Liver (tissue), 9 donors: ENCODE measurements around the gene DPEP3. TPM values are rescaled to one million over a fixed set of nuclear protein-coding genes. Genes with fewer than 3 reads are reported as not detected.

Experiments used
- DNase-seq: peaks from one replicate; pipeline ENCODE4 v3.0.0-alpha.2; 2017; ENCODE audit warnings: low spot score
- H3K27ac ChIP-seq, 2 donors: one replicate each; pipeline ENCODE4 v1.7.0; 2013; ENCODE audit warnings: inconsistent platforms in 2 of 2, low read length in 2 of 2, control low read depth in 1 of 2, low read depth in 1 of 2, mild to moderate bottlenecking in 1 of 2
- H3K27me3 ChIP-seq, 4 donors: one replicate each; pipeline versions ENCODE4 v1.6.1 to v1.7.0; 2013; ENCODE audit warnings: low read length in 3 of 4, inconsistent platforms in 1 of 4, mild to moderate bottlenecking in 1 of 4, moderate library complexity in 1 of 4; ENCODE audit not compliant: control insufficient read depth in 4 of 4, insufficient read depth in 4 of 4
- H3K36me3 ChIP-seq, 4 donors: one replicate each; pipeline versions ENCODE4 v1.6.1 to v1.7.0; 2013; ENCODE audit warnings: low read length in 3 of 4, mild to moderate bottlenecking in 3 of 4, low read depth in 1 of 4, moderate library complexity in 1 of 4; ENCODE audit not compliant: control insufficient read depth in 4 of 4, insufficient read depth in 3 of 4
- H3K4me1 ChIP-seq, 4 donors: one replicate each; pipeline versions ENCODE4 v1.6.1 to v1.7.0; 2013; ENCODE audit warnings: low read length in 3 of 4, mild to moderate bottlenecking in 3 of 4, moderate library complexity in 1 of 4; ENCODE audit not compliant: control insufficient read depth in 4 of 4, insufficient read depth in 4 of 4
- H3K4me3 ChIP-seq, 3 donors: one replicate each; pipeline versions ENCODE4 v1.6.1 to v1.7.0; 2013; ENCODE audit warnings: low read length in 3 of 3, control low read depth in 1 of 3, low read depth in 1 of 3, mild to moderate bottlenecking in 1 of 3
- H3K9ac ChIP-seq, 2 donors: one replicate each; pipeline ENCODE4 v1.7.0; 2013; ENCODE audit warnings: low read length in 2 of 2, mild to moderate bottlenecking in 2 of 2, moderate library complexity in 2 of 2, control low read depth in 1 of 2, low read depth in 1 of 2
- H3K9me3 ChIP-seq, 4 donors: one replicate each; pipeline versions ENCODE4 v1.6.1 to v1.7.0; 2013; ENCODE audit warnings: low read length in 3 of 4; ENCODE audit not compliant: control insufficient read depth in 4 of 4
- ATF3 ChIP-seq: IDR thresholded peaks from 2 replicates; pipeline ENCODE4 v1.6.1; 2016; ENCODE audit warnings: antibody characterized with exemption
- CTCF ChIP-seq: fragments of 150-350 bp; IDR thresholded peaks from 2 replicates; pipeline ENCODE4 v1.5.1; 2017; ENCODE audit warnings: improper control_type of control experiment, low read depth, low read length; ENCODE audit not compliant: missing input control
- EGR1 ChIP-seq, 2 donors: IDR thresholded peaks; 2 replicates each; pipeline ENCODE4 v1.6.1; 2016 to 2018; ENCODE audit warnings: antibody characterized with exemption in 2 of 2, low read depth in 2 of 2
- FOXA2 ChIP-seq: IDR thresholded peaks from 2 replicates; pipeline ENCODE4 v1.6.1; 2016; ENCODE audit warnings: antibody characterized with exemption
- HNF4A ChIP-seq, 2 donors: conservative IDR thresholded peaks; 2 replicates each; pipeline ENCODE4 v1.6.1; 2016; ENCODE audit warnings: antibody characterized with exemption in 2 of 2, mild to moderate bottlenecking in 2 of 2
- HNF4G ChIP-seq: IDR thresholded peaks from 2 replicates; pipeline ENCODE4 v1.6.1; 2016; ENCODE audit warnings: antibody characterized with exemption
- JUND ChIP-seq, 2 donors: IDR thresholded peaks; 2 replicates each; pipeline ENCODE4 v1.6.1; 2016; ENCODE audit warnings: antibody characterized with exemption in 2 of 2
- MAX ChIP-seq: IDR thresholded peaks from 2 replicates; pipeline ENCODE4 v1.6.1; 2016; ENCODE audit warnings: antibody characterized with exemption
- NR2F2 ChIP-seq: IDR thresholded peaks from 2 replicates; pipeline ENCODE4 v1.6.1; 2016; ENCODE audit warnings: antibody characterized with exemption
- REST ChIP-seq: IDR thresholded peaks from 2 replicates; pipeline ENCODE4 v1.6.1; 2016; ENCODE audit warnings: antibody characterized with exemption, mild to moderate bottlenecking
- RXRA ChIP-seq, 2 donors: IDR thresholded peaks; 2 replicates each; pipeline ENCODE4 v1.6.1; 2017 to 2018; ENCODE audit warnings: antibody characterized with exemption in 2 of 2, mild to moderate bottlenecking in 1 of 2
- SP1 ChIP-seq: IDR thresholded peaks from 2 replicates; pipeline ENCODE4 v1.6.1; 2018; ENCODE audit warnings: antibody characterized with exemption, mild to moderate bottlenecking
- TAF1 ChIP-seq: conservative IDR thresholded peaks from 2 replicates; pipeline ENCODE4 v1.6.1; 2016; ENCODE audit warnings: antibody characterized with exemption, mild to moderate bottlenecking
- YY1 ChIP-seq: IDR thresholded peaks from 2 replicates; pipeline ENCODE4 v1.6.1; 2016; ENCODE audit warnings: antibody characterized with exemption, mild to moderate bottlenecking
- ZBTB33 ChIP-seq: IDR thresholded peaks from 2 replicates; pipeline ENCODE4 v1.6.1; 2016; ENCODE audit warnings: antibody characterized with exemption
- whole genome bisulfite sequencing: extraction: QIAGEN DNeasy Blood & Tissue Kit; methylation state at CpG from one replicate; pipeline ENCODE4 v1.1.7; 2013; 5-methylcytosine and 5-hydroxymethylcytosine counted together
- polyA plus RNA-seq, 2 donors: library from polyadenylated mRNA; stranded (reverse) in 1 of 2; unstranded in 1 of 2; fragments of 200-250 nt in 1 of 2; fragments of >200 nt in 1 of 2; fragmentation: Nextera tagmentation in 1 of 2; extraction: Ambion mirVana in 1 of 2; gene quantifications; one replicate each; pipeline versions ENCODE4 v1.2.1 to v1.2.3, GENCODE V29; 2013 to 2015
- total RNA-seq, 2 donors: library from RNA; depleted of rRNA; stranded (reverse); fragments of >200 nt; gene quantifications; one replicate each; pipeline ENCODE4 v1.2.3, GENCODE V29; 2014
- donor health status: healthy.
- donor health status: healthy.
- donor health status: healthy.
- donor health status: healthy.
- donor health status: healthy.

Gene DPEP3
- total and polyA plus RNA-seq, 4 donors, result 0.08 to 0.37 (median 0.22) TPM; not detected in 1

GRCh38 chr16:67928147-67928546, 52.2 kb downstream of the DPEP3 start:
- DNase-seq, result no peak
- no peak overlapping the region for H3K27ac ChIP-seq
- peaks cover 3 to 30% (median 8%) of the 10 kb centered on the region in 4 donors for H3K36me3 ChIP-seq
- H3K4me1 ChIP-seq, result peaks cover 0 to 3% (median 0%) of the 10 kb centered on the region in 4 donors
- no peaks in the 10 kb centered on the region for H3K9me3 ChIP-seq
- no peak overlapping the region for H3K4me3 ChIP-seq
- 75% methylated on average over 7 of the region's 7 CpGs for WGBS
- TF ChIP-seq YY1 (no peak), ATF3 (no peak), JUND (IDR thresholded peaks at IDR 0.05) (no peak), ZBTB33 (no peak), HNF4G (no peak), TAF1 (no peak), NR2F2 (no peak), RXRA (IDR thresholded peaks at IDR 0.05) (no peak), MAX (no peak), EGR1 (IDR thresholded peaks at IDR 0.05; ENCODE audit: low read depth in 2 of 2) (no peak), CTCF (no peak), FOXA2 (no peak), REST (no peak), SP1 (no peak), HNF4A (conservative IDR thresholded peaks at IDR 0.05) (no peak)
- H3K9ac ChIP-seq, result no peak overlapping the region
- no peaks in the 10 kb centered on the region for H3K27me3 ChIP-seq
